ENCODE results near the gene TAP1.
"Not testable (repeated sequence)": the region's sequence is repeated elsewhere in the genome, so short reads cannot be mapped to it uniquely, and the experiment has no call there.

Gene TAP1

DNA sequence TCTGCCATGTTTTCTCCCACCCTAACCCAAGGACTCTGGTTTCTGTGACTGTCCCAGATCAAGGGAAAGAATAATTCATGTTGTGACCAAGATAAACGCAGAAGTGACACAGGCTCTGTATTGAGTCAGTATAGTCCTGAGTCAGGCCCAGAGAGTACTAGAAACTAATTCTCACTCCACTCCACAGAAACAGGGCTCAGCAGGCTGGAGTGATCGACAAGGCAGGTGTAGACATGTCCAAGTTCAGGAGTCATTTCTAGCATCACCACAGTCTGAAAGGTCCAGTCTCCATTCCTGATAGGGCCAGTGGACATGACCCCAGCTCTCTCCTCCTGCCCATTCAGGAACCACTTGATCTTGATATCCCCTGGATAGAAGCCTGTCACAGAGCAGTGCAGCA is 39.4 kb downstream of the TAP1 start:
- Histone ChIP-seq H3K79me2 (ENCODE audit: control insufficient read depth, low read length) (peaks cover 24% of the 10 kb centered on the region), H3K36me3 (ENCODE audit: control insufficient read depth, low read length) (peaks cover 53% of the 10 kb centered on the region), H3K4me1 (ENCODE audit: control insufficient read depth, low read length) (peaks cover 51% of the 10 kb centered on the region), H3K27me3 (ENCODE audit: control insufficient read depth, low read length) (no peaks in the 10 kb centered on the region), H3K9me3 (ENCODE audit: control insufficient read depth, insufficient read depth, low read length) (no peaks in the 10 kb centered on the region), H3K27ac (ENCODE audit: low read depth, low read length) (peak overlapping the region; percentile 97), H4K20me1 (ENCODE audit: control insufficient read depth, insufficient read depth, low read depth, low read length) (no peaks in the 10 kb centered on the region), H3K4me2 (ENCODE audit: low read length) (peak overlapping the region; percentile 93), H3F3A (ENCODE audit: control insufficient read depth, insufficient read depth) (peaks cover 19% of the 10 kb centered on the region), H3K9me2 (replicated peaks; ENCODE audit: control insufficient read depth, low read length) (no peaks in the 10 kb centered on the region), H3K4me3 (ENCODE audit: low read length) (peak overlapping the region; percentile 75)
- TF ChIP-seq EZH2phosphoT487 (IDR thresholded peaks at IDR 0.05; ENCODE audit: borderline replicate concordance, low read length), result no peak
- TF ChIP-seq, protein P1, sequence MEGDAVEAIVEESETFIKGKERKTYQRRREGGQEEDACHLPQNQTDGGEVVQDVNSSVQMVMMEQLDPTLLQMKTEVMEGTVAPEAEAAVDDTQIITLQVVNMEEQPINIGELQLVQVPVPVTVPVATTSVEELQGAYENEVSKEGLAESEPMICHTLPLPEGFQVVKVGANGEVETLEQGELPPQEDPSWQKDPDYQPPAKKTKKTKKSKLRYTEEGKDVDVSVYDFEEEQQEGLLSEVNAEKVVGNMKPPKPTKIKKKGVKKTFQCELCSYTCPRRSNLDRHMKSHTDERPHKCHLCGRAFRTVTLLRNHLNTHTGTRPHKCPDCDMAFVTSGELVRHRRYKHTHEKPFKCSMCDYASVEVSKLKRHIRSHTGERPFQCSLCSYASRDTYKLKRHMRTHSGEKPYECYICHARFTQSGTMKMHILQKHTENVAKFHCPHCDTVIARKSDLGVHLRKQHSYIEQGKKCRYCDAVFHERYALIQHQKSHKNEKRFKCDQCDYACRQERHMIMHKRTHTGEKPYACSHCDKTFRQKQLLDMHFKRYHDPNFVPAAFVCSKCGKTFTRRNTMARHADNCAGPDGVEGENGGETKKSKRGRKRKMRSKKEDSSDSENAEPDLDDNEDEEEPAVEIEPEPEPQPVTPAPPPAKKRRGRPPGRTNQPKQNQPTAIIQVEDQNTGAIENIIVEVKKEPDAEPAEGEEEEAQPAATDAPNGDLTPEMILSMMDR (IDR thresholded peaks at IDR 0.05; ENCODE audit: low read depth, low read length, poor library complexity, severe bottlenecking), result no peak

DNA sequence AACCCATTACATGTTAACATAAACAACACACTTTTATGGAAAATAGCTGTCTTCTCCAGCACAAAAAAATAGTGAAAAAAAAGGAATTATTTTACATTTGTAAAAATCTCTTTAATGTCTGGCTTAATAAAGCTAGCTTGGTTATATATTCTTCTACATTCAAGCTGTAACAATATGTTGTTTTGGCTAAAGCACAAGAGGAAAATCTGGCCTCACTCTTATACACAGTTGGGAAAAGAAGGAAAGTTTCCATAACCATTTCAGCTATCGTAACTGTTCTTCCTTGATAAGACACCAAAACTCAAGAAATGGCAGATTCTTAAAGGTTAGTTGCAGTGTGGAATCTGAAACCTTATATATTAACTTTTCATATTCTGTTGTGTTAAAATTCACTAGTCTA is 44.3 kb downstream of the TAP1 start:
- H4K20me1 ChIP-seq (ENCODE audit: control insufficient read depth, insufficient read depth, low read depth, low read length), result no peaks in the 10 kb centered on the region
- no peak overlapping the region for H3K27ac ChIP-seq (ENCODE audit: low read depth, low read length)
- no peaks in the 10 kb centered on the region for H3K9me3 ChIP-seq (ENCODE audit: control insufficient read depth, insufficient read depth, low read length)
- peaks cover 9% of the 10 kb centered on the region for H3K79me2 ChIP-seq (ENCODE audit: control insufficient read depth, low read length)
- peaks cover 43% of the 10 kb centered on the region for H3K36me3 ChIP-seq (ENCODE audit: control insufficient read depth, low read length)
- H3K4me3 ChIP-seq (ENCODE audit: low read length), result no peak overlapping the region
- peaks cover 7% of the 10 kb centered on the region for H3K4me1 ChIP-seq (ENCODE audit: control insufficient read depth, low read length)
- no peak for TF ChIP-seq EZH2phosphoT487 (IDR thresholded peaks at IDR 0.05; ENCODE audit: borderline replicate concordance, low read length)
- TF ChIP-seq, protein P1 (IDR thresholded peaks at IDR 0.05; ENCODE audit: low read depth, low read length, poor library complexity, severe bottlenecking), result no peak
- no peak overlapping the region for H3K4me2 ChIP-seq (ENCODE audit: low read length)
- no peaks in the 10 kb centered on the region for H3K9me2 ChIP-seq (replicated peaks; ENCODE audit: control insufficient read depth, low read length)
- H3F3A ChIP-seq (ENCODE audit: control insufficient read depth, insufficient read depth), result no peaks in the 10 kb centered on the region
- H3K27me3 ChIP-seq (ENCODE audit: control insufficient read depth, low read length), result no peaks in the 10 kb centered on the region

DNA sequence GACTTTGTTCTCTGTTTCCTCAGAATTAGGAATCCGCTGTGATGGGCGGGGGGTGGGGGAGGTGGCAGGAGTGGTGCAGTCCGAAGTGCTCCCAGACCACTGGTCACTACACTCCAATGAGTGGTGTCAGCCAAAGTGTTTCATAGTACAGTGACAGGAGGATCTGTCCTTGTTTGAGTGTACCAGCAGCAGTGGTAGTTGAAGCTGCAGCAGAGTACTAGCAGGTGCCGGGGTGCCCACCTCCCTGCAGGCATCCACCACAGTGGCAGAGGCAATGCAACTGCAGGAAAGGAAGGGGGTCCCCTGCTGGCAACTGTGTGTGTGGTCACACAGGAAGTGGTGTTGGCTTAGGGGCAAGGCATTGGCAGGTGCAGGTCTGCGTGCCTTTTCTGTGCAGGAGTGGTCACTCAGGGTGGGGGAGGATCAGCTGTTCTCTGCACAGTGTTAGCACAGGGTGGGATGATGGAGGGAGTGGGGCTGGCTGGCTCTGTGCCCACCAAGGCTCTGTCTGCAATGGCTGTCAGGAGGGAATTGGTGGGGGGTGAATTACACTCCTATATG is 46.4 kb downstream of the TAP1 start:
- Histone ChIP-seq H3K27ac (ENCODE audit: low read depth, low read length) (no peak overlapping the region), H3K4me3 (ENCODE audit: low read length) (no peak overlapping the region), H3K36me3 (ENCODE audit: control insufficient read depth, low read length) (peaks cover 22% of the 10 kb centered on the region), H3K4me1 (ENCODE audit: control insufficient read depth, low read length) (peaks cover 12% of the 10 kb centered on the region), H3K4me2 (ENCODE audit: low read length) (no peak overlapping the region), H4K20me1 (ENCODE audit: control insufficient read depth, insufficient read depth, low read depth, low read length) (no peaks in the 10 kb centered on the region), H3F3A (ENCODE audit: control insufficient read depth, insufficient read depth) (no peaks in the 10 kb centered on the region), H3K9me2 (replicated peaks; ENCODE audit: control insufficient read depth, low read length) (no peaks in the 10 kb centered on the region), H3K27me3 (ENCODE audit: control insufficient read depth, low read length) (no peaks in the 10 kb centered on the region), H3K79me2 (ENCODE audit: control insufficient read depth, low read length) (no peaks in the 10 kb centered on the region), H3K9me3 (ENCODE audit: control insufficient read depth, insufficient read depth, low read length) (no peaks in the 10 kb centered on the region)
- TF ChIP-seq EZH2phosphoT487 (IDR thresholded peaks at IDR 0.05; ENCODE audit: borderline replicate concordance, low read length), result no peak
- TF ChIP-seq, protein P1 (IDR thresholded peaks at IDR 0.05; ENCODE audit: low read depth, low read length, poor library complexity, severe bottlenecking), result no peak

DNA sequence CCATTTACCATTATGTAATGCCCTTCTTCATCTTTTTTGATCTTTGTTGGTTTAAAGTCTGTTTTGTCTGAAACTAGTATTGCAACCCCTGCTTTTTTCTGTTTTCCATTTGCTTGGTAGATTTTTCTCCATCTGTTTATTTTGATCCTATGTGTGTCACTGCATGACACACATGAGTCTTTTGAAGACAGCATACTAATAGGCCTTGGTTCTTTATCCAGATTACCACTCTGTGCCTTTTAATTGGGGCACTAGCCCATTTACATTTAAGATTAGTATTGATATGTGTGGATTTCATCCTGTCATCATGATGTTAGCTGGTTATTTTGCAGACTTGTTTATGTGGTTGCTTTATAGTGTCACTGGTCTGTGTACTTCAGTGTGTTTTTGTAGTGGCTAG is 48.1 kb downstream of the TAP1 start:
- not testable (repeated sequence) for H3K4me3 ChIP-seq (ENCODE audit: low read length); H3K79me2 ChIP-seq (ENCODE audit: control insufficient read depth, low read length); H4K20me1 ChIP-seq (ENCODE audit: control insufficient read depth, insufficient read depth, low read depth, low read length); H3K9me2 ChIP-seq (replicated peaks; ENCODE audit: control insufficient read depth, low read length); H3K9me3 ChIP-seq (ENCODE audit: control insufficient read depth, insufficient read depth, low read length); H3K27ac ChIP-seq (ENCODE audit: low read depth, low read length); H3K4me2 ChIP-seq (ENCODE audit: low read length); H3F3A ChIP-seq (ENCODE audit: control insufficient read depth, insufficient read depth); H3K27me3 ChIP-seq (ENCODE audit: control insufficient read depth, low read length)
- Histone ChIP-seq H3K4me1 (ENCODE audit: control insufficient read depth, low read length) (peaks cover 12% of the 10 kb centered on the region), H3K36me3 (ENCODE audit: control insufficient read depth, low read length) (peaks cover 18% of the 10 kb centered on the region)
